GM18867 (cell line): Measurements from ENCODE around the gene TRABD2B.

Experiments used
- ATAC-seq: cut with Tn5 transposase; IDR thresholded peaks from one replicate; pipeline ENCODE4 v1.9.1; 2021; ENCODE audit warnings: mild to moderate bottlenecking, moderate library complexity; ENCODE audit not compliant: unreplicated experiment

TRABD2B gene

GRCh38 chr1:47856996-47857395 is 140.2 kb downstream of the TRABD2B start:
- ATAC-seq, result no peak

- ATAC-seq, result no peak
These were observed 142.0 kb downstream of the TRABD2B start for GRCh38 chr1:47855230-47855629.

DNA sequence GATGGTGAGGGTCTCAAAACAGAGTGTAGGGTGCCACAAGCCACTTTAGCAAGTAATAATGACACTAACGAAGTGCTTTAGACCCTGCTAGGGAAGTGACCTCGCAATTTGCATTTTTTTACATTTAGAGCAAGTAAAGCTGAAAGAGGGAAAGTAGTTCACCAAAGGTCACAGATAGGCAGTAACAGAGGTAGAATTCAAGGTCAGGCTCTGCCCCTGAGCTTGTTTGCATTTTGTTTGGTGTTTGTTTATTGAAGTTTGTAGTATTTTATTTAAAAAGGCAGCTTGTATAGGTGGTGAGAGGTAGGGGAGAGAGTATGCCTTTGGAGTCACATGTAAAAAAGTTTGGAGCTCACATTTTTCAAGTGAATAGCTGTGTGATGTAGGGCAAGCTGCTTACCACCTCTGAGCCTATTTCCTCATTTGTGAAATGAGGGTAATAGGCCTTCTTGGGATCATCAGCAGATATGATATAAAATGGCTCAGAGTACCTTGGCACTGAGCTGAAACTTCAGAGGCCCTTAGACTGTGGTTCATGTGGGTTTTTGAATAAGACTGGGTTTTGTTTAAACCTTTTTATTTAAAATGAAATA is 142.5 kb downstream of the TRABD2B start:
- no peak for ATAC-seq

DNA sequence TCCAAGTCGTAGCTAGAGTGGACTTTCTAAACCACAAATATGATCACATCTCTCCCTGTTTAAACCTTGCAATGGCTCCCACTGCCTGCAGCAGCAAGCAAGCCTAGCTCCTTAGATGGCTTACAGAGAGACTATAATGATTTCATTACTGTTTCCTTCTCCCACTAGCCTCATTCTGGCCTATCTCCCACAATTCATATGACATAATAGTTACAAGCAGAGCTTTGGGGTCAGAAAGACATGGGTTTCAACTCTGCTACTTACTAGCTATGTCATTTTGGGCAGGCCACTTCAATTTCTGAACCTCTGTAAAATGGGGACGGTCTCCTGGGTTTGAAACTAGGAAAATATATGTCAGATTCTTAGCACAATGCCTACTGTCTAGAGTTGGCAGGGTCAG is 143.3 kb downstream of the TRABD2B start:
- ATAC-seq, result no peak

DNA sequence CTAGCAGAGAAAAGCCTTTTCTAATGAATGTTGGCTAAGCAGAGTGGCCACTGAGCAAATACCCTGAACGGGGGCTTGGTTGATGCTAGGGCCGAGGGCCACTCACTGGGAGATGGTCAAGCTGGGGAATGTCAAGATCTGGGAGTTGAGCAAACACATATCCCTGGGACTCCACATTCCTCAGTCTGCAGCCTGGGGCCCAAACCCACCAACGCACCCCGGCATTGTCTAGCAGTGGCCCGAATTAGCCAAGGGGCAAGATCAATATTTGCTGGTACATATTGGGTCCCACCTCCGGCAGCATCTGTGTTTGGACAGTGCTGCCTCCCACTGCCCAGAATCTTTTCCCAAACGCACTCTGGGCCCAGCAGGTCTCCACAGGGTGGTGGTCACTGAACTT is 144.1 kb downstream of the TRABD2B start:
- ATAC-seq, result no peak

DNA sequence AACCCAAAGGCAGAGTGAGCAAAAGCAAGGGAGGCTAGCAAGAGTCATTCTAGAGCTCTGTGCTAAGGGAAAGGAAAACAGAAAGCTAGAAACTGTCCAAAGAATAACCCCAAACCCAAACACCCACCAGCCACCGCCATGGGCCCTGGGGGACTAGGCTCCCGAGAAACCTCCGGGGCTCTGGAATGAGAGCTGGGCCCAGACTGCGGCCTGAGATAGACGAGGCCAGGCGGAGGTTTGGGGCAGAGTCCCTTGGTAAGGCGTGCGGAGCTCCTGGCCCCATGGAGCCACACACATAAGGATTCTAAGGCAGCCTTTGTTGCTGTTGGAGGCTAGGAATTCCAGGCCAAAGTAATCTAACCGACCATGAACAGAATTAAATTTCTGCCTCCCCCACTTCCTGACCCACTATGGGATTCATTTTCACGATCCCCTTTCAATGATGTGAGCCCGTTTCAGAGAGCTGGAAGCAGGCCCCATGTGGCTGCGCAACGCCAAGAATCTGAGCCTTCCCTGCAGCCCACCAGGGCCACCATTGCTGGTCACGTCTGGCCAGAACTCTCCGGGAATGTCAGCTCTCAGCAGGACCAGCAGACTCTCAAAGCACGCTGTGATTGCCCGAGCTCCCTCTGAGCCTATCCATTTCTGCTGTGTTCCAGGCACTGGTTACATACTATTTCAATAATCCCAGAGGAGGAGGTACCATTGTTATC is 145.0 kb downstream of the TRABD2B start:
- ATAC-seq, result no peak

DNA sequence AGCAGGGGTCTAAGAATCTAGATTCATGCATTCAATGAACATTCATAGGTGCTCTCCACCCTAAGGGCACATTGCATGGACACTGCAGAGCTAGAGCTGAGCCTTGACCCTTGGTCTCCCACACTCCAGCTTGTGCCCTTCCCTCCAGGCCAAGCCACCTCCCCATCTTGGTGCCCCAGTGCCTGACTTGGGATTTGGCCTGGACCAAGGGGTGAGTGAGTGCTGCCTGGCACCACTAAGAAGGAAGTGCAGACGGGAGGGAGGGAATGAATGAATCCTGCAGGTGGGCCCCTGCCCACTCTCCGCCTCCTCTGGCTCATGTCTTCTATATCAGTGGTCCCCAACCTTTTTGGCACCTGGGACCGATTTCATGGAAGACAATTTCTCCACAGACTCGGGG is 146.7 kb downstream of the TRABD2B start:
- ATAC-seq, result no peak

DNA sequence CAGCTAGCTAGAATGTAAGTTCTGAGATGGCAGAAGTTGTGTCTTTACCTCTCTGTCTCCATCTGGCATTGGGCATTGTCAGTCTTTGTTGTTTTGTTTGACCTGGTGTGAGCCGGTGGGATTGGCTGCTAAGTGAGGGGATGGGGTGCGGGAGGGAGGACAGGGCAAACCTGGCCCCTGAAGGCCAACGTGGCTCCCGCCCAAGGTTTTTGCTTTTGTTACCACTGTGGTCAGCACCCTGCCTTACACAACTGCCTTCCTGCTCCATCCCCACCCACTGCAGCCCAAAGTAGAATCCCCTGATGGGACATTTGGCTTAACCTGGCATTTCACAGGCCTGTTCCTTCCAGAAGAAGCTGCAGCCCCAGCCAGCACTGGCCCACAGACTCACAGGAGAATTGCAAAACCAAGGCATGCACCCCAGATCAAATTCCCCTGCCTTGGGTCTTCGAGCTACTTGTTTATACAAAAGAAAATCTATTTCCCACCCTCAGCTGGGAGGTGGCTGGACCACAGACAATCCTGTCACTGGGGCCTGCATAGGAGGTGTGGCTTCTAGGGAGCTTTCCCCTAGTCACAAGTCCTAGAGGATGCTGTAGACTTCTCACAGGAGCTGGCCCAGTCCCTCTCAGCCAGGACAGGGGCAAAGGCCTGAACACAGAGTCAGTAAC is 147.5 kb downstream of the TRABD2B start:
- no peak for ATAC-seq

- no peak for ATAC-seq
These were observed 148.1 kb downstream of the TRABD2B start for GRCh38 chr1:47849005-47849521.

- no peak for ATAC-seq
These were observed 149.4 kb downstream of the TRABD2B start for GRCh38 chr1:47847763-47848162.

GRCh38 chr1:47844558-47844955 is 152.6 kb downstream of the TRABD2B start:
- ATAC-seq, result no peak

GRCh38 chr1:47843781-47844557 is 153.2 kb downstream of the TRABD2B start:
- no peak for ATAC-seq

DNA sequence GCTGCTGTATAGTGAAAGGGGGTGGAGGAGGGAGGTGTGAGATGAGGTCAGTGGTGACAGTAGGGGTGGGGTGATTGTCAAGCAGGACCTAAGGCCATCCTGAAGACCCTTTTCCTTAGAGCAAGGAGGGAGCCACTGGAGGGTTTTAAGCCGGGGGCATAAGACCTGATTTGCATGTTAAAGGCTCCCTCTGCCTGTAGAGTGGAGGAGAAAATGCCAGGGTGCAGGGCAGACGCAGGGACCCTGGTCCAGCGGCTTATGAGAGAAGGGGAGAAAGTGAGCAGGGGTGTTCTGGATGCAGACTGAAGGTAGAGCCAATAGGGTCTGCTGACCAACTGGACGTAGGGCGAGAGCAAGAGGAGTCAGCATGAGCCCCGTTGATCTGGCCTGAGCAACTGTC is 154.1 kb downstream of the TRABD2B start:
- no peak for ATAC-seq

- no peak for ATAC-seq
These were observed 154.8 kb downstream of the TRABD2B start for GRCh38 chr1:47842228-47842919.

DNA sequence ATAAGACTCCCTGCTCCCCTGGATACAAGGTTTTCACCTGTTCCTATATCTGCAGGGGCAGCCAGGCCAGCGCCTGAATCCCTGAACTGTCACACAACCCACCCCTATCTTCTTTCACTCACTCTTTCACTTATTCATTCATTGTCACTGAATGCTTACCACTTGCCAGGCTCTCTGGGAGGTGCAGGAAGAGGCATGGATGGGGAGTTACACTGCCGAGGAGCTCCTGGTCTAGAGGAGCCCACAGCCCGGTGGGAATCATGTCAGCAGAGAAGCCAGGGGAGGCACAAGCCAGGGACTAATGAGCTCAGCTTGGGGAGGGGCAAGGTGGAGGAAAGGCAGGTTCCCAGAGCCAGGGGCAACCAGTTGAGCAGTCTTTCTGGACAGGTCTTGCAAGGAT is 155.8 kb downstream of the TRABD2B start:
- ATAC-seq, result no peak

DNA sequence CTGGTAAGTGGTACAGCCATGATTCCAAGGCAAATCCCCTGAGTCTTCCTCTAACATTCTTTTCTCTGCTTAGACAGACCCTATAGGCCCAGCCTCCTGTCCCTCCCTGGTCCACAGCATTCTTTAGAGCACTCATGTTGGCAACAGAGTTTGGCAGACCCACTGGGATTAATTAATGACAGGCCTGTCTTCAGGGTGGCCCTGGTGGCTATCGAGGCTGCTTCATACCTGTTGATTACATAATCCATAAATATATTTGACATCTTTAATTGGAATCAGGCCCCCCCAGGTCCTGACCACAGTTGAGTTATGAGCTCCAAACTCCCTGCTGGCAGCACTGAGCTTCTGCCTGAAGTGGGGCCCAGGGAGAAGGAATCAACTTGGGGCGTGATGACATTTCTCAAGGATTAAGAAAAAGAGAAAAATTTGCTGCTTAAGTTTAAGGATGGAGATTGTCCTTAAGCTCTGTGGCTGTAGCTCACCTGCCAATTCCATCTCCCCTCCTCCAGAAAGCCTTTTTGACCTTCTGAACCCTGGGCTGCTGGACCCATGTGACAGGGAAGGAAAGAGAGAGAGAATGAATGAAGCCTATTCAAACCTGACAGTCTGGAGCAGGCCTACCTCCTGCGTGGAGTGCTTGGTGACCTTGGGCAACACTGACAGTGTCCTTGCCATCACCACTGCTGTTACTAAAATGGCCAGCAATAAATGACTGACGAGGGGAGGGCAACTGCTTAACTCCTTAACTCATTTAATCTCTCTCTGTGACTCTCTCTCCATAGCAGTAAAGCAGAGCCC is 156.6 kb downstream of the TRABD2B start:
- ATAC-seq, result no peak

GRCh38 chr1:47839433-47839760 is 157.8 kb downstream of the TRABD2B start:
- no peak for ATAC-seq

DNA sequence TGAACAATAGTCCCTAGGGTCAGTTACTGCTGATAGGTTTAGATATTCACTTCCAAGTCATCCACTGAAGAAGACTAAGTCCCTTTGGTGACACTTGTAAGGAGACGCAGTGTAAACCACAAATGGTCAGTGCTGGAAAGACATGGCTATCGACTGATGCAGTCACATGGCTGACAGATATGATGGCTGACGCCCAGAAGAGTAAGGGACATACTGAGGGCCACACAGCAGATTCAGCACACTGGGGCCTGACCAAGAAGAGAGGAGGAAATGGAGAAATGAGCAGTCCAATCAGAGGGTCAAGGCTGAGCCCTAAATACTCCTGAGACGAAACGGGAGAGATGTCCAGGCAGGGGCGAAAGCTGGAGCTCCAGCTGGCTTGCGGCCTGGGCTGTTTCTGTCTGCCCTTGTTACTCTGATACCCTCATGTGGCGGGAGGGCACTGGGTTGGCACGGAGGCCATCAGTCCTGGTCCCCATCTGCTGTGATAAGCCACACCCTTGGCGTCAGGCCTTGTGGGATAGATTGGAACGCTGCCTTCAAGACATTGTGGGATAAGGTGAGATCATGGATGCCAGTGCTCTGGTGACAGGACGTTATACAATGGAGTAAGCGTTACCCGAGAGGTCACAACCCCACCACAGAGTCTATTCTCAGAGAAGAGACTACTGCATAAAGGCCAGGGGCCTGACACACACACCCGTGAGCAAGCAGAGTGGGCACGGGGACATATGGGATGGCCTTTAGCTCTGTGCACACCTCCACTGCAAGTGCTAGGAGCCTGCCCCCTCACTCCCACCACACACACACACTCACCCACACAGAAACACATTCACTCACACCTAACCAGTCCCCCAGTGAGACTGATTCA is 158.4 kb downstream of the TRABD2B start:
- ATAC-seq, result no peak
